Neutrophil (primary cell): ENCODE measurements around the gene ARID5A.
"Not testable (repeated sequence)": the region's sequence is repeated elsewhere in the genome, so short reads cannot be mapped to it uniquely, and the experiment has no call there.

ENCODE experiments used
- H3K27ac ChIP-seq: fragments of 200-600 bp; sonication (generic); 2 replicates; pipeline ENCODE4 v1.5.1; 2016; ENCODE audit warnings: mild to moderate bottlenecking, moderate library complexity
- H3K27me3 ChIP-seq: fragments of 200-600 bp; sonication (generic); 2 replicates; pipeline ENCODE4 v1.6.0; 2016; ENCODE audit warnings: mild to moderate bottlenecking
- H3K36me3 ChIP-seq: fragments of 200-600 bp; sonication (generic); 2 replicates; pipeline ENCODE4 v1.5.1; 2017
- H3K4me1 ChIP-seq, 2 experiments: fragments of 200-600 bp in 1 of 2; sonication (generic) in 1 of 2; 1 replicate in 1 of 2; 2 replicates in 1 of 2; pipeline versions ENCODE4 v1.5.1 to v1.6.1; 2013 to 2016; ENCODE audit warnings: low read depth in 1 of 2, low read length in 1 of 2, mild to moderate bottlenecking in 1 of 2, moderate library complexity in 1 of 2; ENCODE audit not compliant: control insufficient read depth in 1 of 2, insufficient read depth in 1 of 2
- H3K4me3 ChIP-seq, 2 experiments: fragments of 200-600 bp in 1 of 2; sonication (generic) in 1 of 2; 1 replicate in 1 of 2; 2 replicates in 1 of 2; pipeline ENCODE4 v1.5.1; 2013 to 2016; ENCODE audit warnings: low read depth in 1 of 2, low read length in 1 of 2, mild to moderate bottlenecking in 1 of 2, moderate library complexity in 1 of 2
- H3K9me3 ChIP-seq: fragments of 200-600 bp; sonication (generic); 2 replicates; pipeline ENCODE4 v1.5.1; 2016
- CTCF ChIP-seq: fragments of 200-600 bp; sonication (generic); IDR thresholded peaks from 2 replicates; pipeline ENCODE4 v1.5.1; 2016; ENCODE audit warnings: antibody characterized with exemption

ARID5A gene

GRCh38 chr2:96494188-96494587, 42.4 kb upstream of the ARID5A start:
- H3K27me3 ChIP-seq, result peaks cover 6% of the 10 kb centered on the region
- H3K27ac ChIP-seq, result no peak overlapping the region
- no peak for TF ChIP-seq CTCF
- H3K4me3 ChIP-seq, result no peak overlapping the region
- H3K4me1 ChIP-seq, result no peaks in the 10 kb centered on the region
- no peaks in the 10 kb centered on the region for H3K9me3 ChIP-seq
- no peaks in the 10 kb centered on the region for H3K36me3 ChIP-seq

- H3K4me3 ChIP-seq, result no peak overlapping the region
- H3K27me3 ChIP-seq, result peaks cover 19% of the 10 kb centered on the region
- H3K36me3 ChIP-seq, result no peaks in the 10 kb centered on the region
- TF ChIP-seq CTCF, result no peak
- no peaks in the 10 kb centered on the region for H3K4me1 ChIP-seq
- H3K27ac ChIP-seq, result no peak overlapping the region
- H3K9me3 ChIP-seq, result no peaks in the 10 kb centered on the region
Measured at GRCh38 chr2:96495982-96496629, 40.4 kb upstream of the ARID5A start.

- no peak overlapping the region for H3K4me3 ChIP-seq
Measured at GRCh38 chr2:96498021-96498431, 38.5 kb upstream of the ARID5A start.

DNA sequence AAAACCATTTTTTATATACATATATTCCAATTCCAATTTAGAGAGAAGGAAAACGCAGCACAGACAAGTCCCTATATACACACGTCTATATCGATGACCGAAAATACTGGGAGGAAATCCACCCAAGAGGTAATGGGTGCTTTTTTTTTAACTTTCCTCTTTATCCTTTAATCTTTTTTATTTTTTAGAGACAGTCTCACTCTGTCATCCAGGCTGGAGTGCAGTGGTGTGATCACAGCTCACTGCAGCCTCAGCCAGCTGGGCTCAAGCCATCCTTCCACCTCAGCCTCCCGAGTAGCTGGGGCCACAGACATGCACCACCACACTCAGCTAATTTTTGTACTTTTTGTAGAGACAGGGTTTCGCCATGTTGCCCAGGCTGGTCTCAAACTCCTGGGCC, 37.9 kb upstream of the ARID5A start:
- H3K36me3 ChIP-seq, H3K27ac ChIP-seq, H3K9me3 ChIP-seq, H3K4me1 ChIP-seq, H3K4me3 ChIP-seq: not testable (repeated sequence)
- H3K27me3 ChIP-seq, result peaks cover 24% of the 10 kb centered on the region

More at GRCh38 chr2:96498021-96498431, 38.5 kb upstream of the ARID5A start:
- H3K27ac ChIP-seq, result no peak overlapping the region
- peaks cover 24% of the 10 kb centered on the region for H3K27me3 ChIP-seq
- H3K4me1 ChIP-seq, result no peaks in the 10 kb centered on the region
- no peaks in the 10 kb centered on the region for H3K36me3 ChIP-seq
- no peaks in the 10 kb centered on the region for H3K9me3 ChIP-seq
- TF ChIP-seq CTCF, result no peak

DNA sequence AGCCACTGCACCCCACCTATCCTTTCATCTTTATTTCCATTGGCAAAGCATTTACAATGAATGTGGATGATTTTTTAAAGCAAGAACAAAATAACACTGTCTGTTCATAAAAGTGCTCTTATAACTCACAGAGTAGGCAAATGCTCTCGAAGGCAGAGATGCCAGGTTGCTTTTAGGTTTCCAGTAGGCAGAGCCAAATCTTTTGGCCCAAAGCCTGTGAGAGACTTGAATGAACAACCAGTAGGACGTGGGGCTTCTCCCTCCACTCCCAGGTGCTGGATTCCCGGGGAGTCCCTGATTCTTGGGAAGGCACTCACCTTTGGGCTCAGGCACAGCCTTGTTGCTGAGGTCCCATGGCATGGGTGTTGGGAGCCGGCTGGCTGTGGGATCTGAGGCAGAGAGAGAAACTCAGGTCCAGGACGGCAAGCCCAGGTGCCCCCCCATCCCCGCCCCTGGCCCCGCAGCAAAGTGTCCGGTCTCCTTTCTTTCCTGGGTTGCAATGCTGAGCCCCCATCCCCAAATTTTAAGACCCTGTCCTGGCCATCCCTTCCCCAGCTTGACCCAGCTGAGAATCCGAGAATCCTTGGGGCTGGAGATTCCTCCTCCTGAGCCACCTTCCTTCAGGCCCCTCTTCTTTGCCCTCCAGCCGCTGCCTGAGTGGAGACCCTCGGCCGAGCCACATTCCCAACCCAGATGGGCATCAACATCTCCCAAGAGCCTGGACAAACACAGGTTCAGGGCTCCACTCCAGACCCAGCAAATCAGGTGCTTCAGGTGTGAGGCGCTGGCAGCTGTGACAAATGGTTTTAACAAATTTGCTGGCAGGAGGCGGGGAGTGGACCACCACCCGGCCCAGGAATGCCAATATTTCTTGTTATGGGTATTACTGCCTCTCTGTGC, 37.2 kb upstream of the ARID5A start:
- Histone ChIP-seq H3K36me3 (no peaks in the 10 kb centered on the region), H3K4me1 (no peaks in the 10 kb centered on the region), H3K27ac (no peak overlapping the region), H3K27me3 (peaks cover 24% of the 10 kb centered on the region), H3K9me3 (no peaks in the 10 kb centered on the region), H3K4me3 (no peak overlapping the region)
- TF ChIP-seq CTCF, result no peak
